WTC11 (cell line): Measurements from ENCODE around the gene B3GAT1. TPM values are rescaled to one million over a fixed set of nuclear protein-coding genes. Genes with fewer than 3 reads are reported as not detected.
"Not testable (repeated sequence)": the region's sequence is repeated elsewhere in the genome, so short reads cannot be mapped to it uniquely, and the experiment has no call there.

ENCODE experiments used
- ATAC-seq: fragments of 200-7000 bp; cut with Tn5 transposase; 2 replicates; pipeline ENCODE4 v1.10.0; 2021; ENCODE audit warnings: mild to moderate bottlenecking, moderate library complexity
- CTCF ChIA-PET: fragments of 300-600 bp; sonication (Branson Sonifier 250); formaldehyde crosslinking; loops from one replicate; lab custom pipeline; 2021; ENCODE audit warnings: antibody characterized with exemption; lab: Charles Lee
- POLR2A ChIA-PET: fragments of 350-600 bp; sonication (Branson Sonifier 250); formaldehyde crosslinking; loops from one replicate; lab custom pipeline; 2021; ENCODE audit warnings: antibody characterized with exemption; lab: Charles Lee
- DNase-seq: peaks from one replicate; pipeline ENCODE4 v3.0.0; 2021; ENCODE audit warnings: low spot score
- H3K27ac Mint-ChIP-seq: 2 replicates; pipeline ENCODE4 v1.8.0; 2021; ENCODE audit warnings: mixed read lengths
- H3K27me3 Mint-ChIP-seq: 2 replicates; pipeline ENCODE4 v1.8.0; 2021; ENCODE audit warnings: low read depth, mild to moderate bottlenecking, moderate library complexity, mixed read lengths
- H3K36me3 Mint-ChIP-seq: 2 replicates; pipeline ENCODE4 v1.8.0; 2021; ENCODE audit warnings: mixed read lengths
- H3K4me1 Mint-ChIP-seq: 2 replicates; pipeline ENCODE4 v1.8.0; 2022; ENCODE audit warnings: mixed read lengths
- H3K4me3 Mint-ChIP-seq: 2 replicates; pipeline ENCODE4 v1.8.0; 2021; ENCODE audit warnings: mild to moderate bottlenecking, moderate library complexity, mixed read lengths
- H3K9me3 Mint-ChIP-seq: 2 replicates; pipeline ENCODE4 v1.8.0; 2021; ENCODE audit warnings: mixed read lengths
- AFF4 ChIP-seq: sonication (generic); formaldehyde crosslinking; IDR thresholded peaks from 2 replicates; pipeline ENCODE4 v1.8.1; 2023; ENCODE audit warnings: mild to moderate bottlenecking, missing genetic modification reagents, borderline replicate concordance
- E2F4 ChIP-seq: sonication (generic); formaldehyde crosslinking; IDR thresholded peaks from 2 replicates; pipeline ENCODE4 v1.8.1; 2022; ENCODE audit warnings: low read depth, mild to moderate bottlenecking, moderate library complexity, missing genetic modification reagents, borderline replicate concordance
- ELF4 ChIP-seq: sonication (generic); formaldehyde crosslinking; IDR thresholded peaks from 2 replicates; pipeline ENCODE4 v1.8.1; 2022; ENCODE audit warnings: low read depth, mild to moderate bottlenecking, moderate library complexity, missing genetic modification reagents
- EMX1 ChIP-seq: fragments of 250-450 bp; sonication (Bioruptor Pico); IDR thresholded peaks from 2 replicates; pipeline ENCODE4 v1.8.0; 2021; ENCODE audit warnings: mild to moderate bottlenecking
- FOXP1 ChIP-seq: sonication (generic); formaldehyde crosslinking; IDR thresholded peaks from 2 replicates; pipeline ENCODE4 v1.8.0; 2022; ENCODE audit warnings: missing genetic modification reagents, mild to moderate bottlenecking, moderate library complexity, borderline replicate concordance
- GRHL2 ChIP-seq: fragments of 250-450 bp; sonication (Bioruptor Pico); IDR thresholded peaks from 2 replicates; pipeline ENCODE4 v1.8.0; 2022; ENCODE audit warnings: mild to moderate bottlenecking, moderate library complexity; ENCODE audit not compliant: insufficient replicate concordance, severe bottlenecking
- GTF2I ChIP-seq: fragments of 250-450 bp; sonication (Bioruptor Pico); conservative IDR thresholded peaks from 2 replicates; pipeline ENCODE4 v1.4.0; 2021; ENCODE audit warnings: mild to moderate bottlenecking
- JAZF1 ChIP-seq: fragments of 250-450 bp; sonication (Bioruptor Pico); IDR thresholded peaks from 2 replicates; pipeline ENCODE4 v1.9.0; 2021; ENCODE audit warnings: moderate library complexity, mild to moderate bottlenecking, inconsistent platforms
- KAT7 ChIP-seq: sonication (generic); formaldehyde crosslinking; IDR thresholded peaks from 2 replicates; pipeline ENCODE4 v1.8.1; 2023; ENCODE audit warnings: missing genetic modification reagents, mild to moderate bottlenecking, borderline replicate concordance
- MLX ChIP-seq: sonication (generic); formaldehyde crosslinking; IDR thresholded peaks from 2 replicates; pipeline ENCODE4 v1.8.1; 2023; ENCODE audit warnings: mild to moderate bottlenecking, missing genetic modification reagents, moderate library complexity
- MXD4 ChIP-seq: fragments of 250-450 bp; sonication (Bioruptor Pico); IDR thresholded peaks from 2 replicates; pipeline ENCODE4 v1.8.0; 2021; ENCODE audit warnings: mild to moderate bottlenecking, moderate library complexity, borderline replicate concordance
- PRDM15 ChIP-seq: sonication (generic); formaldehyde crosslinking; IDR thresholded peaks from 2 replicates; pipeline ENCODE4 v1.8.0; 2022; ENCODE audit warnings: missing genetic modification reagents
- TEAD1 ChIP-seq: sonication (generic); formaldehyde crosslinking; IDR thresholded peaks from 2 replicates; pipeline ENCODE4 v1.8.0; 2022; ENCODE audit warnings: mild to moderate bottlenecking, missing genetic modification reagents
- TEAD4 ChIP-seq: sonication (generic); formaldehyde crosslinking; IDR thresholded peaks from 2 replicates; pipeline ENCODE4 v1.8.0; 2022; ENCODE audit warnings: mild to moderate bottlenecking, missing genetic modification reagents
- USF1 ChIP-seq: sonication (generic); formaldehyde crosslinking; IDR thresholded peaks from 2 replicates; pipeline ENCODE4 v1.8.0; 2022; ENCODE audit warnings: mild to moderate bottlenecking, missing genetic modification reagents
- ZBTB21 ChIP-seq: sonication (generic); formaldehyde crosslinking; IDR thresholded peaks from 2 replicates; pipeline ENCODE4 v1.8.1; 2023; ENCODE audit warnings: mild to moderate bottlenecking, missing genetic modification reagents, borderline replicate concordance
- ZNF138 ChIP-seq: sonication (generic); formaldehyde crosslinking; conservative IDR thresholded peaks from 2 replicates; pipeline ENCODE4 v1.8.1; 2022; ENCODE audit warnings: mild to moderate bottlenecking, moderate library complexity, missing genetic modification reagents
- ZNF396 ChIP-seq: fragments of 250-450 bp; sonication (Bioruptor Pico); IDR thresholded peaks from 2 replicates; pipeline ENCODE4 v1.8.0; 2021; ENCODE audit warnings: mild to moderate bottlenecking, moderate library complexity, borderline replicate concordance
- ZNF425 ChIP-seq: fragments of 250-450 bp; sonication (Bioruptor Pico); conservative IDR thresholded peaks from 2 replicates; pipeline ENCODE4 v1.9.0; 2021; ENCODE audit warnings: mild to moderate bottlenecking
- ZNF512 ChIP-seq: sonication (generic); formaldehyde crosslinking; IDR thresholded peaks from 2 replicates; pipeline ENCODE4 v1.8.1; 2022; ENCODE audit warnings: missing genetic modification reagents, borderline replicate concordance
- total RNA-seq: library from RNA; stranded (reverse); gene quantifications from 3 replicates; pipeline ENCODE4 v1.2.3, GENCODE V29; 2021

Gene B3GAT1
- total RNA-seq, 1 experiment from 2014 or later: 30.0 TPM

- Mint-ChIP-seq H3K36me3 (no peaks in the 10 kb centered on the region), H3K4me1 (peaks cover 17% of the 10 kb centered on the region), H3K27me3 (no peaks in the 10 kb centered on the region; the same call in 1 of the 2 replicates), H3K9me3 (0 out of 2 replicates have a peak, but pooled peaks cover under 1% of the 10 kb centered on the region), H3K4me3 (no peak overlapping the region), H3K27ac (no peak overlapping the region)
- TF ChIP-seq TEAD1 (no peak), ZNF138 (no peak), FOXP1 (no peak), GTF2I (CRISPR knock-in tag) (no peak), E2F4 (CRISPR knock-in tag) (no peak), ZNF512 (CRISPR knock-in tag) (no peak), EMX1 (CRISPR knock-in tag) (no peak), ZNF425 (CRISPR knock-in tag) (no peak), AFF4 (CRISPR knock-in tag) (no peak), ZBTB21 (CRISPR knock-in tag) (no peak), JAZF1 (CRISPR knock-in tag) (no peak), USF1 (CRISPR knock-in tag) (no peak), MLX (no peak), KAT7 (no peak), PRDM15 (CRISPR knock-in tag) (no peak), ELF4 (no peak), ZNF396 (no peak), GRHL2 (CRISPR knock-in tag) (no peak), TEAD4 (CRISPR knock-in tag) (no peak), MXD4 (no peak)
- no peak for DNase-seq
- no peak for ATAC-seq
- POLR2A ChIA-PET: no interaction called here
- CTCF ChIA-PET: no interaction called here
Measured at GRCh38 chr11:134345237-134345550, 66.8 kb downstream of the B3GAT1 start.

GRCh38 chr11:134344497-134345236 lies 67.4 kb downstream of the B3GAT1 start:
- H3K27ac Mint-ChIP-seq, DNase-seq, H3K27me3 Mint-ChIP-seq, CTCF ChIA-PET, ATAC-seq, H3K4me3 Mint-ChIP-seq, H3K9me3 Mint-ChIP-seq, H3K36me3 Mint-ChIP-seq, POLR2A ChIA-PET: not testable (repeated sequence)
- H3K4me1 Mint-ChIP-seq: peaks cover 12% of the 10 kb centered on the region
